Activated CD4-positive, CD25-positive, alpha-beta regulatory T cell treated with anti-CD3 and anti-CD28 coated beads, Interleukin-2, amount 50 U/mL, for 16 hours (primary cell): ENCODE measurements around the gene ZNRD2.

ENCODE experiments used
- DNase-seq: peaks from one replicate; pipeline ENCODE4 v3.0.0-alpha.2; 2020; ENCODE audit warnings: low read depth, low spot score

ZNRD2 gene

GRCh38 chr11:65588199-65589054 lies 18.1 kb downstream of the ZNRD2 start:
- no peak for DNase-seq

DNA sequence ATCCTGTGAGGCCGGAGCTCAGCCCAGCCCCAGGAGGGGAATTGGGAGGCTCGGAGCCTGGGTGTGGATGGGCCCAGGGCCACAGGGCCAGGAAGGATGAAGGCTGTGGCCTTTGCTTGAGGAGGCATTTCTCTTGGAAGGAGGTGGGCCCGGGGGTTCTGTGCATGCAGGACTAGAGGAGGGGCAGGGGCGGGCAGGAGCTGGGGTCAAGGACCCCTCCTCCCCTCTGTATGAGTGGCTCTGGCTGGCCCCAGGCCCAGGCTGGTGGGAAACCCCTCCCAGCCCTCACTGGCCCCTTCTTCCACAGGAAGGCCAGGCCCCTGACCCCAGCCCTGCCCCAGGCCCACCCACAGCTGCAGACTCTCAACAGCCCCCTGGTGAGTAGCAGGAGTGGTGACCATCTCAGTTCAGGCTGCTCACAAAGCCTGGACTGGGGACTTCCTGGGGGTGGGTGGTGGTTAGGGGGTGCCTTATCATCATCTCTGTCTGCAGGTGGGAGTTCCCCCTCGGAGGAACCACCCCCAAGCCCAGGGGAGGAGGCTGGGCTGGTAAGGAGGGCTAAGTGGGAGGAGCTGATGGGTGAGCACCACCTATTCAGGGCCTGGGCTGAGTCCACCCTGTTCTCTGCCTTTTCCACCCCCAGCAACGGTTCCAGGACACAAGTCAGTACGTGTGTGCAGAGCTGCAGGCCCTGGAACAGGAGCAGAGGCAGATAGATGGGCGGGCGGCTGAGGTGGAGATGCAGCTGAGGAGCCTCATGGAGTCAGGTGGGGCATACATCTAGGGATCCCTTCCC lies 19.4 kb downstream of the ZNRD2 start:
- no peak for DNase-seq

- no peak for DNase-seq
Measured at GRCh38 chr11:65590240-65590738, 20.0 kb downstream of the ZNRD2 start.

DNA sequence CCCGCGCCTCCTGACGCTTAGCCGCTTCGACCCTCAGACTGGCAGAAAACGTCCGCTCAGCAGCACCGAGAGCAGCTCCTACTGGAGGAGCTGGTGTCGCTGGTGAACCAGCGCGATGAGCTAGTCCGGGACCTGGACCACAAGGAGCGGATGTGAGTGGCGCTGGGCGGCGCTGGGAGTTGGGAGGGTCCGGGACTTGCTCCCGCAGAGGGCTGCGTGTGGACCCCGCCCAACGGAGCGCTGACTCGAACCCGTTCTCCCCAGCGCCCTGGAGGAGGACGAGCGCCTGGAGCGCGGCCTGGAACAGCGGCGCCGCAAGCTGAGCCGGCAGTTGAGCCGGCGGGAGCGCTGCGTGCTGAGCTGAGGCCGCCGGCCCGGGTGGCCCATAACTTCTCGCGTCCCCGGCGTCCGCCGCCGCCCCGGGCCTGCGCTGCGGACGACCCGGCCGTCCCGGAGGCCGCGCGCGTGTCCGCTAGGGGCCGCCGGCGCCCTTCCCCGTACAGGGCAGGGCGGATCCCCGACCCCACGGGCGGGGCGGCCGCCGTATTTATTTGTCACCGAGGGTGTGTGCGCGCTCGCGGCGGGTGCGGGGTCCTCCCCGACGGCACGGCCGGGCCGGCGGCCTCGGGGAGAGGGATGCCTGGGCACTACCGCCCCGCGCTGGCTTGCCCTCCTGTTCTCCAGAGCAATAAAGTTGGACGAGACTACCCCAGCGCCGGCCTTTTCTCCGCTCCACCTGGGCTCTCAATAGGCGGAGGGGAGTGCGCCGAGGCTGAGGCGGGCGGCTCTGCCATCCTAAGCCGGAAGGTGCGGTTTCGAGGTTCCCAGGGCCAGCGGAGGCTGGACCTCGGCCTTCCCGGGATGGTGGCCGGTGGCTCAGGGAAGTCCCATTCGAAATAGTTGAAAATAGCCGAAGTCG lies 21.9 kb downstream of the ZNRD2 start:
- DNase-seq = no peak

DNA sequence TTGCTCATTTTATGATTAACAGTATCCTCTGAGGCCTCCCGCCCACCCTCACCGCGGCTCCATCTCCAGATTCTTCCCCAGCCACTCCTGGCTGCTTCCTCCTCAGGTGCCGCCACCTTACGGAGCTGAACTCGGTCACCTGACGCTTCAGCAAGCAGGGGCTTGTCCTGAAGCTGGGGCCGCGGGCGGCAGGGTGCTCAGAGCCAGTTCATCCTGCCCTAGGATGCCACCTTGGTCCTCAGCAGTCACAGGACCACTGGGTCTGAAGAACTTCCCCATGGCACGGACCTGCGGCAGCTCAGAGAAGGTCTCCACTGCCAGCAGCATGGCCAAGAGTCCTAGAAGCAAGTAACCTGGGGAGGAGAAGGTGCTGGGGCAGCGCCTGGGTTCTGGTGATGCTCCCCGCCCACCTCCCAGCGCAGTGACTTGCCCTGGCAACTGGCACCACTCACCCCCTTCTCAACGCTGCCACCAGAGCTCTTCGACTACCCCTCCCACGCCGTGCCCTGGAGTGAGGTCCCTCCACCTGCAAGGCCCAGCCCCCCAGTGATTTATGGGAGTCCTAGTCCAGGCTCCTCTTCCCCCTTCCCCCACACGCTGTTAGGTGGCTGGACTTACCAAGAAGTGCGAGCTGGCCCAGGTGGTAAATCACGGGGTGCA lies 22.7 kb downstream of the ZNRD2 start:
- no peak for DNase-seq

GRCh38 chr11:65593518-65594414 lies 23.5 kb downstream of the ZNRD2 start:
- DNase-seq = no peak

GRCh38 chr11:65595131-65595530 lies 24.9 kb downstream of the ZNRD2 start:
- DNase-seq = no peak

- no peak for DNase-seq
Measured at GRCh38 chr11:65595543-65596281, 25.4 kb downstream of the ZNRD2 start, which contains the start of gene KCNK7. Gene KCNK7 (minus strand): TSS chr11:65595800. CDS start chr11:65595772, 28 bp downstream.

GRCh38 chr11:65596520-65596919 lies 26.2 kb downstream of the ZNRD2 start:
- no peak for DNase-seq

- DNase-seq = no peak
Measured at GRCh38 chr11:65598258-65598699, 28.0 kb downstream of the ZNRD2 start.

DNA sequence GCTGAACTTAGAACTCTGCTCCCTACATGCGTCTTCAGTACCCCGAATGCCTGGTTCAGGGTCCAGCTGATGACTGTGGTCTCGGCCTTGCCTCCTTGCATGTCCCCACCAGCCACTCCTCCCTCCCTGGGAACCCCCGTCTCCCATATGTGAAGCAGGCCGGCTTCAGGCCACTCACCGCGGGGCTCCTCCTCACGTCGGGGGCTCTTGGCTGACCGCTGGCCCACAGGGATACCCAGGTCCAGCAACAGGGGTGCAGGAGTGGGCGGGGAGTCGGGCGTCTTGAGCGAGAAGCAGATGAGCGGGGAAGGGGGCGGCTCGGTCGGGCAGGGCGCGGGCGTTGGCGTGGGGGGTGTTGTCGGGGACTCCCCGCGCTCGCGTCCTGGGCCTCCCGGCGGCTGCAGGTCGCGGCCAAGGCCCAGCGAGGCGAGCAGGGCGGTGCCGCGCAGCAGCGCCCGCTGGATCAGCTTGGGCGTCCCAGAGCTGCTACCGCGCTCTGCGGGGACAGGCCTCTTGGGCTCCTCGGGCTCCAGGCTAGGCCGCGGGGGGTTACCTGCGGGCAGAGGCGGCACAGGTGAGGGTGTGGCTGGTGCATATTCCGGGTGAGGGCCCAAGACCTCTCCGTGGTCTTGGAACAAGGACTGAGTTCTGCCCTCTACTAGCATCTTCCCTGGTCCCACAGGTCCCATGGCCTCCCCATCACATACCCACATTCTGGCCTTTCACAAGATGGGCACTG lies 29.1 kb downstream of the ZNRD2 start:
- DNase-seq = no peak

- no peak for DNase-seq
Measured at GRCh38 chr11:65599955-65600246, 29.6 kb downstream of the ZNRD2 start.

DNA sequence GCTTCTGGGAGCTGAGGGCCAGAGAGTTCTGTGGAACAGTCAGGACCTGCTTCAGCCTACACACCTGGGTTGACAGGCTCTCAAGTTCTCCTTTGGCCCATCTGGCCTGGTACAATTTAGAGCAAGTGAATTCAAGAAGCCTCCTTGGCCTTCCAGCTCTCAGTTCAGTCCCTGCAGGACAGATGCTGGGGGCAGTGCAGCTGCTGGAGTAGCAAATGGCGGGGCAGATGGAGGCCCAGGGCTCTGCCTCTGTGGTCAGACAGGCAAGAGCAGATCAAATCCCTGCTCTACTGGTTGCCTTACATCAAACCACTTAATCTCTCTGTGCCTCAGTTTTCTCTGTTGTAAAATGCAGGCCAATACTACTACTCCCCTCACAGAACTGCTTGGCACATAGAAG lies 34.0 kb downstream of the ZNRD2 start:
- no peak for DNase-seq

DNA sequence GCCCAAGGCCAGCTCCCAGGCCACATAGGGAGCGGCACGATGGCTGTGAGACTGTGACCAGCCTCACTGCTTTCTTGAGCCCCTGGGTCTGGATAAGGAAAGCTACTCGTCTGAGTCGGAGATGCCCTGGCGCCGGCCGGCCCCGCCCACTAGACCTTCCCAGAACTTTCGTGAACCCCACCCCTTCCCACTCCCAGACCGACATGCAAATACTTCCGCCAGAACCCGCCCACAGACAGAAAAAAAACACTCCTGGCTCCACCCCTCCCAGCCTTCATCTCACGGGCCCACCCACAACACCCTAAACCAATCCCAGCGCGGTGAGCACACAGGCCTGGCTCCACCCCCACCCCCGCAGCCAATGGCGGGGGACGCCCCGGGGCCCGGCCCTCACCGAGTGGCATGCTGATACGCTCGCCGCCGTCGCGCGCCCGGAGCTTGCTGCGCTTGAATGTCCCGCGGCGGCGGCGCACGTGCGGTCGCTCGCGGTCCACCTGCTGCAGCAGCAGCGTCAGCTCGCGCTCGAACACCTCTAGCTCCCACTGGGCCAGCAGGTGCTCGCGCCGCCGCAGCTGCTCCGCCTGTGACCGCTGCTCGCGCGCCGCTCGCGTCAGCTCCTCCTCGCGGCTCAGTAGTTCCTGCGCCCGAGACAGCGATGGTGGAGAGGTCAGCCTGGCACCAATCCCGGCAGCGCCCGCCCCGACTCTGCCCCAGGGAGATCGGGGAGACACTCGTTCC lies 36.8 kb downstream of the ZNRD2 start:
- no peak for DNase-seq

- DNase-seq = no peak
Measured at GRCh38 chr11:65607614-65608426, 37.5 kb downstream of the ZNRD2 start.

GRCh38 chr11:65609229-65609628 lies 39.0 kb downstream of the ZNRD2 start:
- no peak for DNase-seq

GRCh38 chr11:65609665-65610064 lies 39.4 kb downstream of the ZNRD2 start:
- DNase-seq = no peak
